Parathyroid adenoma (tissue), 2 donors: ENCODE results near the gene FAM83D.

Experiments used
- H2AFZ ChIP-seq: fragments of 300-600 bp; sonication (generic); one replicate; pipeline ENCODE4 v1.7.0; 2017; ENCODE audit warnings: antibody characterized with exemption, mild to moderate bottlenecking
- H3K27ac ChIP-seq: fragments of 300-600 bp; sonication (generic); one replicate; pipeline ENCODE4 v1.7.0; 2017
- H3K27me3 ChIP-seq: fragments of 300-600 bp; sonication (generic); one replicate; pipeline ENCODE4 v1.7.0; 2017; ENCODE audit warnings: low read length; ENCODE audit not compliant: control insufficient read depth, insufficient read depth
- H3K36me3 ChIP-seq: fragments of 300-600 bp; sonication (generic); one replicate; pipeline ENCODE4 v1.7.0; 2017; ENCODE audit warnings: low read length; ENCODE audit not compliant: control insufficient read depth, insufficient read depth
- H3K4me1 ChIP-seq: fragments of 300-600 bp; sonication (generic); one replicate; pipeline ENCODE4 v1.7.0; 2017; ENCODE audit warnings: control low read depth
- H3K4me2 ChIP-seq: fragments of 300-600 bp; sonication (generic); one replicate; pipeline ENCODE4 v1.7.0; 2017; ENCODE audit warnings: low read length
- H3K4me3 ChIP-seq: fragments of 300-600 bp; sonication (generic); one replicate; pipeline ENCODE4 v1.7.0; 2017; ENCODE audit warnings: low read depth, low read length
- H3K79me2 ChIP-seq: fragments of 300-600 bp; sonication (generic); one replicate; pipeline ENCODE4 v1.7.0; 2017; ENCODE audit warnings: control low read depth
- H3K9ac ChIP-seq: fragments of 300-600 bp; sonication (generic); one replicate; pipeline ENCODE4 v1.7.0; 2017; ENCODE audit warnings: mild to moderate bottlenecking
- H3K9me3 ChIP-seq: fragments of 300-600 bp; sonication (generic); one replicate; pipeline ENCODE4 v1.7.0; 2017; ENCODE audit warnings: low read length; ENCODE audit not compliant: control insufficient read depth
- CTCF ChIP-seq: fragments of 300-600 bp; sonication (generic); IDR thresholded peaks from one replicate; pipeline ENCODE4 v1.7.0; 2017; ENCODE audit warnings: antibody characterized with exemption, mild to moderate bottlenecking
- donor health status: primary hyperparathyroidism.

The FAM83D gene

GRCh38 chr20:38931984-38932383 is 5.8 kb downstream of the FAM83D start:
- H3K9me3 ChIP-seq: no peaks in the 10 kb centered on the region
- no peak overlapping the region for H2AFZ ChIP-seq
- H3K79me2 ChIP-seq: no peaks in the 10 kb centered on the region
- no peak overlapping the region for H3K4me2 ChIP-seq
- no peak for TF ChIP-seq CTCF
- no peak overlapping the region for H3K27ac ChIP-seq
- no peak overlapping the region for H3K9ac ChIP-seq
- no peaks in the 10 kb centered on the region for H3K36me3 ChIP-seq
- no peak overlapping the region for H3K4me3 ChIP-seq
- no peaks in the 10 kb centered on the region for H3K27me3 ChIP-seq
- peaks cover under 1% of the 10 kb centered on the region for H3K4me1 ChIP-seq

- Histone ChIP-seq H3K27me3 (no peaks in the 10 kb centered on the region), H2AFZ (no peak overlapping the region), H3K36me3 (no peaks in the 10 kb centered on the region), H3K4me2 (no peak overlapping the region), H3K27ac (no peak overlapping the region), H3K9me3 (no peaks in the 10 kb centered on the region), H3K4me1 (no peaks in the 10 kb centered on the region), H3K9ac (no peak overlapping the region), H3K79me2 (no peaks in the 10 kb centered on the region), H3K4me3 (no peak overlapping the region)
- TF ChIP-seq CTCF: no peak
Observed at GRCh38 chr20:38932457-38933120, 6.4 kb downstream of the FAM83D start.

GRCh38 chr20:38934530-38934929 is 8.3 kb downstream of the FAM83D start:
- H3K4me2 ChIP-seq: no peak overlapping the region
- no peaks in the 10 kb centered on the region for H3K27me3 ChIP-seq
- no peaks in the 10 kb centered on the region for H3K79me2 ChIP-seq
- H2AFZ ChIP-seq: no peak overlapping the region
- no peaks in the 10 kb centered on the region for H3K4me1 ChIP-seq
- TF ChIP-seq CTCF: no peak
- no peak overlapping the region for H3K4me3 ChIP-seq
- no peaks in the 10 kb centered on the region for H3K36me3 ChIP-seq
- no peaks in the 10 kb centered on the region for H3K9me3 ChIP-seq
- H3K27ac ChIP-seq: no peak overlapping the region
- H3K9ac ChIP-seq: no peak overlapping the region

GRCh38 chr20:38935285-38935684 is 9.1 kb downstream of the FAM83D start:
- H2AFZ ChIP-seq: no peak overlapping the region
- H3K27me3 ChIP-seq: no peaks in the 10 kb centered on the region
- TF ChIP-seq CTCF: no peak
- no peak overlapping the region for H3K4me2 ChIP-seq
- no peaks in the 10 kb centered on the region for H3K4me1 ChIP-seq
- H3K4me3 ChIP-seq: no peak overlapping the region
- no peak overlapping the region for H3K9ac ChIP-seq
- H3K79me2 ChIP-seq: no peaks in the 10 kb centered on the region
- no peaks in the 10 kb centered on the region for H3K36me3 ChIP-seq
- no peaks in the 10 kb centered on the region for H3K9me3 ChIP-seq
- H3K27ac ChIP-seq: no peak overlapping the region

- Histone ChIP-seq H3K36me3 (no peaks in the 10 kb centered on the region), H3K9me3 (no peaks in the 10 kb centered on the region), H3K79me2 (no peaks in the 10 kb centered on the region), H3K9ac (no peak overlapping the region), H3K4me3 (no peak overlapping the region), H2AFZ (no peak overlapping the region), H3K27ac (no peak overlapping the region), H3K4me1 (no peaks in the 10 kb centered on the region), H3K4me2 (no peak overlapping the region), H3K27me3 (no peaks in the 10 kb centered on the region)
- no peak for TF ChIP-seq CTCF
Observed at GRCh38 chr20:38935967-38936407, 9.8 kb downstream of the FAM83D start.
